Caco-2 (cell line): ENCODE data around the gene RIMS1. TPM values are rescaled to one million over a fixed set of nuclear protein-coding genes. Genes with fewer than 3 reads are reported as not detected.

Experiments used
- BruUV-seq: library from RNA; stranded (reverse); fragments of 400-500 nt; replicated peaks from 2 replicates; lab custom pipeline; 2021; lab: Mats Ljungman, UMichigan
- CTCF ChIA-PET: fragments of 300-600 bp; sonication (Branson Sonifier 250); formaldehyde crosslinking; loops from one replicate; lab custom pipeline; 2022; ENCODE audit warnings: antibody characterized with exemption; lab: Charles Lee
- POLR2A ChIA-PET: fragments of 300-600 bp; sonication (Branson Sonifier 250); formaldehyde crosslinking; loops from one replicate; lab custom pipeline; 2022; ENCODE audit warnings: antibody characterized with exemption; lab: Charles Lee
- DNase-seq, 2 experiments: peaks; one replicate each; pipeline versions ENCODE4 v3.0.0 to v3.0.0-alpha.2; 2020 to 2022
- H3K27me3 ChIP-seq: replicated peaks from 2 replicates; pipeline ENCODE4 v1.6.0; 2011; ENCODE audit warnings: low read length; ENCODE audit not compliant: control insufficient read depth, insufficient read depth
- H3K36me3 ChIP-seq: 2 replicates; pipeline ENCODE4 v1.5.1; 2011; ENCODE audit warnings: low read length; ENCODE audit not compliant: control insufficient read depth, insufficient read depth
- H3K4me1 ChIP-seq: fragments of 250-450 bp; sonication (Bioruptor Pico); 2 replicates; pipeline ENCODE4 v1.5.1; 2020; ENCODE audit warnings: mild to moderate bottlenecking
- H3K4me3 ChIP-seq: 2 replicates; pipeline ENCODE4 v1.5.1; 2011; ENCODE audit warnings: low read depth, mild to moderate bottlenecking, control low read depth, low read length
- H3K9me3 ChIP-seq: fragments of 250-450 bp; sonication (Bioruptor Pico); 2 replicates; pipeline ENCODE4 v1.5.1; 2020; ENCODE audit warnings: mild to moderate bottlenecking, moderate library complexity
- H3K27ac Mint-ChIP-seq: one replicate; pipeline ENCODE4 v1.8.0; 2022; ENCODE audit warnings: mixed read lengths; ENCODE audit not compliant: unreplicated experiment
- H3K27me3 Mint-ChIP-seq: one replicate; pipeline ENCODE4 v1.8.0; 2022; ENCODE audit warnings: mixed read lengths; ENCODE audit not compliant: insufficient read depth, unreplicated experiment
- H3K36me3 Mint-ChIP-seq: one replicate; pipeline ENCODE4 v1.8.0; 2022; ENCODE audit warnings: mild to moderate bottlenecking, mixed read lengths; ENCODE audit not compliant: insufficient read depth, unreplicated experiment
- H3K4me1 Mint-ChIP-seq: one replicate; pipeline ENCODE4 v1.8.0; 2022; ENCODE audit warnings: low read depth, mixed read lengths; ENCODE audit not compliant: unreplicated experiment
- H3K4me3 Mint-ChIP-seq: one replicate; pipeline ENCODE4 v1.8.0; 2022; ENCODE audit warnings: mild to moderate bottlenecking, moderate library complexity, mixed read lengths; ENCODE audit not compliant: unreplicated experiment
- H3K9me3 Mint-ChIP-seq: one replicate; pipeline ENCODE4 v1.8.0; 2022; ENCODE audit warnings: mixed read lengths; ENCODE audit not compliant: unreplicated experiment
- CTCF ChIP-seq, 2 experiments: fragments of 200-600 bp in 1 of 2; IDR thresholded peaks; 1 replicate in 1 of 2; 2 replicates in 1 of 2; pipeline versions ENCODE4 v1.5.1 to v1.8.0; 2011 to 2022; ENCODE audit warnings: antibody characterized with exemption in 1 of 2, control low read depth in 1 of 2, inconsistent platforms in 1 of 2, low read depth in 1 of 2, low read length in 1 of 2, mild to moderate bottlenecking in 1 of 2, moderate library complexity in 1 of 2; ENCODE audit not compliant: insufficient read depth in 1 of 2, severe bottlenecking in 1 of 2, unreplicated experiment in 1 of 2
- intact Hi-C: fragments of 100-400 bp; cut with micrococcal nuclease; formaldehyde crosslinking; loops from one replicate; pipeline ENCODE4 v1.10.0; 2022; ENCODE audit not compliant: unreplicated experiment
- total RNA-seq: library from RNA; stranded (reverse); gene quantifications from 2 replicates; pipeline ENCODE4 v1.2.3, GENCODE V29; 2022

Gene RIMS1
- total RNA-seq, 1 experiment from 2014 or later = 3.4 TPM

- ChIA-PET CTCF (no interaction called here), POLR2A (no interaction called here)
- no peak overlapping the region for H3K27ac Mint-ChIP-seq
- Histone ChIP-seq H3K36me3 (no peaks in the 10 kb centered on the region), H3K4me3 (no peak overlapping the region), H3K9me3 (no peaks in the 10 kb centered on the region), H3K27me3 (no peaks in the 10 kb centered on the region), H3K4me1 (no peaks in the 10 kb centered on the region)
- no peak overlapping the region for H3K4me3 Mint-ChIP-seq
- BruUV-seq = no TSS peak
- no peak for TF ChIP-seq CTCF (IDR thresholded peaks at IDR 0.05; ENCODE audit: insufficient read depth in 1 of 2, low read depth in 1 of 2, low read length in 1 of 2, severe bottlenecking in 1 of 2, unreplicated experiment in 1 of 2)
- H3K36me3 Mint-ChIP-seq = no peaks in the 10 kb centered on the region
- no peaks in the 10 kb centered on the region for H3K9me3 Mint-ChIP-seq
- H3K27me3 Mint-ChIP-seq = peaks cover 19% of the 10 kb centered on the region
- DNase-seq = no peak
- H3K4me1 Mint-ChIP-seq = no peaks in the 10 kb centered on the region
- intact Hi-C loops = no loop called here
Measured at GRCh38 chr6:72440611-72441010, 554.3 kb downstream of the RIMS1 start.

DNA sequence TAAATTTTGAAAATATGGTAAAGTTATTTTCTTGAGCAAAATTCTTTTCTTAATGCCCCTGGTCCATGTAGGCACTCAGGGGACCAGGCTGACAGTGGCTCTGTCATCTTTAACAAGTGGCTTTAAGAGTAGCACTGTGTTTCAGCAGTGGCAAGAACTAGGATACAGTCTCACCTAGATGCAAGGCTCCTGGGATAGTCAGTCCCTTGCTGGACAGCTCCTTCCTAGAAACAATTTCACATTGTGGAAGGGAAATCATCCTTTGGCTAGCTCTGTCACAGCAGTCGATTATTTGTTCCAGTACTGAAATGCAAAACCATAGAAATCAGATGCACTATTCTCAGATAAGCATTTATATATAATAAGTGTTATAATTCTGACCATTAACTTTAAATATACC lies 560.1 kb downstream of the RIMS1 start:
- Mint-ChIP-seq H3K36me3 (no peaks in the 10 kb centered on the region), H3K4me3 (no peak overlapping the region), H3K4me1 (no peaks in the 10 kb centered on the region), H3K27me3 (peaks cover 17% of the 10 kb centered on the region), H3K9me3 (no peaks in the 10 kb centered on the region), H3K27ac (no peak overlapping the region)
- Histone ChIP-seq H3K27me3 (no peaks in the 10 kb centered on the region), H3K9me3 (no peaks in the 10 kb centered on the region), H3K4me1 (no peaks in the 10 kb centered on the region), H3K4me3 (no peak overlapping the region), H3K36me3 (no peaks in the 10 kb centered on the region)
- TF ChIP-seq CTCF (IDR thresholded peaks at IDR 0.05; ENCODE audit: insufficient read depth in 1 of 2, low read depth in 1 of 2, low read length in 1 of 2, severe bottlenecking in 1 of 2, unreplicated experiment in 1 of 2) = no peak
- DNase-seq = no peak
- no TSS peak for BruUV-seq
- POLR2A ChIA-PET = no interaction called here
- intact Hi-C loops = no loop called here
- CTCF ChIA-PET = no interaction called here
